HepG2 (cell line): ENCODE results near the gene GSTA1. TPM values are rescaled to one million over a fixed set of nuclear protein-coding genes. Genes with fewer than 3 reads are reported as not detected.
A peak's percentile ranks its signal among the peaks of the same experiment; 100 is the strongest.

Source experiments
- CBX2 ChIP-seq, 2 experiments: fragments of 200-600 bp in 1 of 2; sonication (generic); formaldehyde crosslinking in 1 of 2; IDR thresholded peaks; 2 replicates each; pipeline versions ENCODE4 v1.7.0 to v1.8.1; 2018 to 2022; ENCODE audit warnings: low read depth in 2 of 2, low read length in 1 of 2, mild to moderate bottlenecking in 1 of 2, missing genetic modification reagents in 1 of 2
- EP300 ChIP-seq, 3 experiments: sonication (generic) in 1 of 3; formaldehyde crosslinking in 1 of 3; IDR thresholded peaks; 2 replicates each; pipeline versions ENCODE4 v1.5.1 to v1.6.1; 2011 to 2020; ENCODE audit warnings: low read depth in 2 of 3, low read length in 2 of 3, borderline replicate concordance in 1 of 3, improper control_type of control experiment in 1 of 3, mild to moderate bottlenecking in 1 of 3, missing genetic modification reagents in 1 of 3, moderate library complexity in 1 of 3
- FOSL1 ChIP-seq: sonication (generic); formaldehyde crosslinking; IDR thresholded peaks from 2 replicates; pipeline ENCODE4 v1.9.0; 2021; ENCODE audit warnings: missing genetic modification reagents, borderline replicate concordance
- HOXD1 ChIP-seq: sonication (generic); formaldehyde crosslinking; IDR thresholded peaks from 2 replicates; pipeline ENCODE4 v1.5.0; 2020; ENCODE audit warnings: missing genetic modification reagents
- SNAPC2 ChIP-seq: sonication (generic); formaldehyde crosslinking; IDR thresholded peaks from 2 replicates; pipeline ENCODE4 v1.8.1; 2022; ENCODE audit warnings: mild to moderate bottlenecking, missing genetic modification reagents
- TSC22D2 ChIP-seq: sonication (generic); formaldehyde crosslinking; IDR thresholded peaks from 2 replicates; pipeline ENCODE4 v1.5.1; 2020; ENCODE audit warnings: missing genetic modification reagents, mild to moderate bottlenecking, borderline replicate concordance
- YEATS4 ChIP-seq: sonication (generic); formaldehyde crosslinking; IDR thresholded peaks from 2 replicates; pipeline ENCODE4 v1.4.0; 2020; ENCODE audit warnings: missing genetic modification reagents, borderline replicate concordance
- ZNF12 ChIP-seq: sonication (generic); formaldehyde crosslinking; IDR thresholded peaks from 2 replicates; pipeline ENCODE4 v1.5.0; 2020; ENCODE audit warnings: missing genetic modification reagents
- ZNF143 ChIP-seq: sonication (generic); formaldehyde crosslinking; IDR thresholded peaks from 2 replicates; pipeline ENCODE4 v1.4.0; 2020; ENCODE audit warnings: missing genetic modification reagents
- ZNF251 ChIP-seq: sonication (generic); formaldehyde crosslinking; IDR thresholded peaks from 2 replicates; pipeline ENCODE4 v1.9.0; 2021; ENCODE audit warnings: mild to moderate bottlenecking, missing genetic modification reagents
- ZNF274 ChIP-seq: sonication (generic); formaldehyde crosslinking; IDR thresholded peaks from 2 replicates; pipeline ENCODE4 v1.5.1; 2020; ENCODE audit warnings: mild to moderate bottlenecking, missing genetic modification reagents
- ZNF451 ChIP-seq: sonication (generic); formaldehyde crosslinking; IDR thresholded peaks from 2 replicates; pipeline ENCODE4 v1.5.0; 2020; ENCODE audit warnings: mild to moderate bottlenecking, missing genetic modification reagents
- ZNF616 ChIP-seq: sonication (generic); formaldehyde crosslinking; IDR thresholded peaks from 2 replicates; pipeline ENCODE4 v1.5.0; 2020; ENCODE audit warnings: low read depth, mild to moderate bottlenecking, missing genetic modification reagents
- ZNF652 ChIP-seq: IDR thresholded peaks from 2 replicates; pipeline ENCODE4 v1.6.1; 2016; ENCODE audit warnings: low read depth, borderline replicate concordance
- ZNF83 ChIP-seq: sonication (generic); formaldehyde crosslinking; IDR thresholded peaks from 2 replicates; pipeline ENCODE4 v1.4.0; 2020; ENCODE audit warnings: missing genetic modification reagents, mild to moderate bottlenecking, borderline replicate concordance
- polyA plus RNA-seq, 8 experiments: library from polyadenylated mRNA; depleted of rRNA in 3 of 8; stranded (reverse) in 7 of 8; unstranded in 1 of 8; fragments of >200 nt; fragmentation: Illumina TruSeq in 4 of 8; extraction: Trizol in 4 of 8; gene quantifications; 2 replicates each; pipeline versions ENCODE4 v1.2.1 to v1.2.3, GENCODE V29; 2011 to 2016; ENCODE audit warnings: low read depth in 4 of 8, missing spikeins in 1 of 8, mixed read lengths in 1 of 8; ENCODE audit not compliant: insufficient read depth in 1 of 8
- total RNA-seq, 5 experiments: library from RNA; depleted of rRNA; stranded (reverse); fragments of >200 nt; fragmentation: Illumina TruSeq; extraction: Trizol; gene quantifications; 2 replicates each; pipeline ENCODE4 v1.2.3, GENCODE V29; 2016; ENCODE audit warnings: low read depth in 1 of 5
- TF ChIP-seq, protein P1 (sequence below): IDR thresholded peaks from 2 replicates; pipeline ENCODE4 v1.6.1; 2016
- TF ChIP-seq, protein P2 (sequence below): sonication (generic); formaldehyde crosslinking; IDR thresholded peaks from 2 replicates; pipeline ENCODE4 v1.9.0; 2022; ENCODE audit warnings: missing genetic modification reagents, mild to moderate bottlenecking, borderline replicate concordance
- TF ChIP-seq, protein P3 (sequence below): sonication (generic); formaldehyde crosslinking; IDR thresholded peaks from 2 replicates; pipeline ENCODE4 v1.4.0; 2020; ENCODE audit warnings: low read depth, mild to moderate bottlenecking, missing genetic modification reagents
- TF ChIP-seq, protein P4 (sequence below): sonication (generic); formaldehyde crosslinking; IDR thresholded peaks from 2 replicates; pipeline ENCODE4 v1.4.0; 2020; ENCODE audit warnings: low read depth, missing genetic modification reagents

The GSTA1 gene
- total and polyA plus RNA-seq, 2 of the 13 experiments (the other 11 are each of a cell fraction or from before 2014, with no cell fraction given), result 6.2 to 282 TPM

DNA sequence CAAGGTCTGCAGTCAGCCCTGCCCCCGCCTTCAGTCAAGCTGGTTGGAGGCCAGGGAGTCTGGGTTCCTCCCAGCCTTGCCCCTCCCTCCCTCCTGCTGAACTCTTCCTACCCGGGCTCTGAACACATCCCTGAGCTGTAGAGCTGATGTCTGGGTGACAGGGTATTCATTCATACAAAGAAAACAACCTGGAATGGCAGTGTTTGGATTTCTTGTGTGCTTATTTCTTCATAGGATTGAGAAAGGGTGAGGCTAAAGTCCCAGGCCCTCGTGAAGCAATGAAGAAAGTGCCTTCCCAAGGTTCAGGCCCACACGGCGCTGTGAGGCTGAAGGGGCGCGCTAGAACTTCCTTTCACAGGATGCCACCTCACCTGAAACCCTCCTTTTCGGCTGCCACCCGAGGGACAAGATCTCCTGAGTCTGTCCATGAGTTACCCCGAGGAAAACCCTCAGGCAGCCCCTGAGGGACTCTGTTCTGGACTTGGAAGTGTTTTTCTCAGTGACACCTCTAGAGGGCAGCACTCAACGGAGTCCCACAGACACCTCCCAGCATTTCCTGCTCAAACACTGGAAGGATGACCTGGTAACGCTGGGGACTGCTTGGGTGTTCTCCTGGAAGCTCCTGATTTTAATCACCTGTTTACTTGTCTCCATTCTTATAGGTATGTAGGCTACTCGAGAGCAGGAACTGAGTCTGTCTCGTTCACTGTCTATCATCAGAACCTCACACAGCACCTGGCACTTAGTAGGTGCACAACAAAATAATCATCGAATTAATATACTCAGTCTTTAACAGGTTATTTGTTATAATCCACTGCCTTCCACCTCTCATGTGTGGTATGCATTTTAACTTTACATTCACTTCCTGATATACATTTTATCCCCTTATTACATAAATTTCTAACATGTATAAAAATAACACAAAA is 11.8 kb upstream of the GSTA1 start (continued):
- TF ChIP-seq, protein P1, sequence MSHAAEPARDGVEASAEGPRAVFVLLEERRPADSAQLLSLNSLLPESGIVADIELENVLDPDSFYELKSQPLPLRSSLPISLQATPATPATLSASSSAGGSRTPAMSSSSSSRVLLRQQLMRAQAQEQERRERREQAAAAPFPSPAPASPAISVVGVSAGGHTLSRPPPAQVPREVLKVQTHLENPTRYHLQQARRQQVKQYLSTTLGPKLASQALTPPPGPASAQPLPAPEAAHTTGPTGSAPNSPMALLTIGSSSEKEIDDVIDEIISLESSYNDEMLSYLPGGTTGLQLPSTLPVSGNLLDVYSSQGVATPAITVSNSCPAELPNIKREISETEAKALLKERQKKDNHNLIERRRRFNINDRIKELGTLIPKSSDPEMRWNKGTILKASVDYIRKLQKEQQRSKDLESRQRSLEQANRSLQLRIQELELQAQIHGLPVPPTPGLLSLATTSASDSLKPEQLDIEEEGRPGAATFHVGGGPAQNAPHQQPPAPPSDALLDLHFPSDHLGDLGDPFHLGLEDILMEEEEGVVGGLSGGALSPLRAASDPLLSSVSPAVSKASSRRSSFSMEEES (CRISPR knock-in tag), result no peak; the same call in 1 of the 2 replicates
- TF ChIP-seq, protein P2, sequence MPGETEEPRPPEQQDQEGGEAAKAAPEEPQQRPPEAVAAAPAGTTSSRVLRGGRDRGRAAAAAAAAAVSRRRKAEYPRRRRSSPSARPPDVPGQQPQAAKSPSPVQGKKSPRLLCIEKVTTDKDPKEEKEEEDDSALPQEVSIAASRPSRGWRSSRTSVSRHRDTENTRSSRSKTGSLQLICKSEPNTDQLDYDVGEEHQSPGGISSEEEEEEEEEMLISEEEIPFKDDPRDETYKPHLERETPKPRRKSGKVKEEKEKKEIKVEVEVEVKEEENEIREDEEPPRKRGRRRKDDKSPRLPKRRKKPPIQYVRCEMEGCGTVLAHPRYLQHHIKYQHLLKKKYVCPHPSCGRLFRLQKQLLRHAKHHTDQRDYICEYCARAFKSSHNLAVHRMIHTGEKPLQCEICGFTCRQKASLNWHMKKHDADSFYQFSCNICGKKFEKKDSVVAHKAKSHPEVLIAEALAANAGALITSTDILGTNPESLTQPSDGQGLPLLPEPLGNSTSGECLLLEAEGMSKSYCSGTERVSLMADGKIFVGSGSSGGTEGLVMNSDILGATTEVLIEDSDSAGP (CRISPR knock-in tag), result peak; percentile 61; the same call in 1 of the 2 replicates
- TF ChIP-seq YEATS4 (CRISPR knock-in tag), result peak; percentile 22; the same call in 1 of the 2 replicates
- TF ChIP-seq ZNF451, result no peak
- TF ChIP-seq HOXD1, result peak; percentile 38; the same call in 1 of the 2 replicates
- TF ChIP-seq, protein P3, sequence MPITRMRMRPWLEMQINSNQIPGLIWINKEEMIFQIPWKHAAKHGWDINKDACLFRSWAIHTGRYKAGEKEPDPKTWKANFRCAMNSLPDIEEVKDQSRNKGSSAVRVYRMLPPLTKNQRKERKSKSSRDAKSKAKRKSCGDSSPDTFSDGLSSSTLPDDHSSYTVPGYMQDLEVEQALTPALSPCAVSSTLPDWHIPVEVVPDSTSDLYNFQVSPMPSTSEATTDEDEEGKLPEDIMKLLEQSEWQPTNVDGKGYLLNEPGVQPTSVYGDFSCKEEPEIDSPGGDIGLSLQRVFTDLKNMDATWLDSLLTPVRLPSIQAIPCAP (CRISPR knock-in tag), result no peak
- TF ChIP-seq ZNF143 (CRISPR knock-in tag), result 0 out of 2 replicates have a peak, but pooled peaks have one; percentile 28
- TF ChIP-seq ZNF274 (CRISPR knock-in tag), result no peak
- TF ChIP-seq TSC22D2 (CRISPR knock-in tag), result 0 out of 2 replicates have a peak, but pooled peaks have one; percentile 33
- no peak for TF ChIP-seq CBX2 (IDR thresholded peaks at IDR 0.05; ENCODE audit: low read depth, low read length)
- TF ChIP-seq CBX2 (CRISPR knock-in tag; IDR thresholded peaks at IDR 0.05; ENCODE audit: low read depth), result no peak
- no peak for TF ChIP-seq FOSL1 (CRISPR knock-in tag)
- TF ChIP-seq ZNF652 (CRISPR knock-in tag), result 0 out of 2 replicates have a peak, but pooled peaks have one; percentile 24
- peak; percentile 17; the same call in 1 of the 2 replicates for TF ChIP-seq ZNF12 (CRISPR knock-in tag)
- no peak for TF ChIP-seq ZNF616
- TF ChIP-seq ZNF251, result no peak
- TF ChIP-seq, protein P4, sequence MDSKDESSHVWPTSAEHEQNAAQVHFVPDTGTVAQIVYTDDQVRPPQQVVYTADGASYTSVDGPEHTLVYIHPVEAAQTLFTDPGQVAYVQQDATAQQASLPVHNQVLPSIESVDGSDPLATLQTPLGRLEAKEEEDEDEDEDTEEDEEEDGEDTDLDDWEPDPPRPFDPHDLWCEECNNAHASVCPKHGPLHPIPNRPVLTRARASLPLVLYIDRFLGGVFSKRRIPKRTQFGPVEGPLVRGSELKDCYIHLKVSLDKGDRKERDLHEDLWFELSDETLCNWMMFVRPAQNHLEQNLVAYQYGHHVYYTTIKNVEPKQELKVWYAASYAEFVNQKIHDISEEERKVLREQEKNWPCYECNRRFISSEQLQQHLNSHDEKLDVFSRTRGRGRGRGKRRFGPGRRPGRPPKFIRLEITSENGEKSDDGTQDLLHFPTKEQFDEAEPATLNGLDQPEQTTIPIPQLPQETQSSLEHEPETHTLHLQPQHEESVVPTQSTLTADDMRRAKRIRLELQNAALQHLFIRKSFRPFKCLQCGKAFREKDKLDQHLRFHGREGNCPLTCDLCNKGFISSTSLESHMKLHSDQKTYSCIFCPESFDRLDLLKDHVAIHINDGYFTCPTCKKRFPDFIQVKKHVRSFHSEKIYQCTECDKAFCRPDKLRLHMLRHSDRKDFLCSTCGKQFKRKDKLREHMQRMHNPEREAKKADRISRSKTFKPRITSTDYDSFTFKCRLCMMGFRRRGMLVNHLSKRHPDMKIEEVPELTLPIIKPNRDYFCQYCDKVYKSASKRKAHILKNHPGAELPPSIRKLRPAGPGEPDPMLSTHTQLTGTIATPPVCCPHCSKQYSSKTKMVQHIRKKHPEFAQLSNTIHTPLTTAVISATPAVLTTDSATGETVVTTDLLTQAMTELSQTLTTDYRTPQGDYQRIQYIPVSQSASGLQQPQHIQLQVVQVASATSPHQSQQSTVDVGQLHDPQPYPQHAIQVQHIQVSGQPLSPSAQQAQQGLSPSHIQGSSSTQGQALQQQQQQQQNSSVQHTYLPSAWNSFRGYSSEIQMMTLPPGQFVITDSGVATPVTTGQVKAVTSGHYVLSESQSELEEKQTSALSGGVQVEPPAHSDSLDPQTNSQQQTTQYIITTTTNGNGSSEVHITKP (CRISPR knock-in tag), result 0 out of 2 replicates have a peak, but pooled peaks have one; percentile 33
- TF ChIP-seq ZNF83 (CRISPR knock-in tag), result no peak
- TF ChIP-seq SNAPC2 (CRISPR knock-in tag), result no peak
- peak in 1 of 2 experiments; percentile 90; a peak in 3 of 4 replicates for TF ChIP-seq EP300 (IDR thresholded peaks at IDR 0.05; ENCODE audit: low read depth in 2 of 2, low read length in 2 of 2)
- TF ChIP-seq EP300 (CRISPR knock-in tag; IDR thresholded peaks at IDR 0.05; ENCODE audit: borderline replicate concordance), result peak; percentile 77; the same call in 1 of the 2 replicates
